Measurements from ENCODE around the gene ERO1A.
A peak's percentile ranks its signal among the peaks of the same experiment; 100 is the strongest.

ERO1A gene

GRCh38 chr14:52706286-52706685 is 10.9 kb upstream of the ERO1A start:
- Histone ChIP-seq H3K4me3 (ENCODE audit: low read depth, low read length) (no peak overlapping the region), H3K27me3 (ENCODE audit: insufficient read depth, low read length) (no peaks in the 10 kb centered on the region), H2AK5ac (ENCODE audit: low read length) (peak overlapping the region; percentile 53), H3K27ac (ENCODE audit: low read depth, low read length) (peak overlapping the region; percentile 71), H3K23ac (ENCODE audit: low read length) (no peak overlapping the region), H3K4ac (ENCODE audit: low read depth, low read length) (no peak overlapping the region), H4K12ac (ENCODE audit: low read depth, low read length) (peak overlapping the region; percentile 85), H3K14ac (ENCODE audit: low read length) (no peak overlapping the region), H3K4me2 (ENCODE audit: low read length) (peak overlapping the region; percentile 22), H2BK12ac (ENCODE audit: low read length) (no peak overlapping the region), H3K79me1 (ENCODE audit: low read length) (peaks cover 8% of the 10 kb centered on the region), H3K79me2 (ENCODE audit: control insufficient read depth, insufficient read depth, low read length, poor library complexity) (peaks cover 6% of the 10 kb centered on the region), H3K18ac (ENCODE audit: low read length) (no peak overlapping the region), H2BK5ac (ENCODE audit: low read depth, low read length, poor library complexity) (no peak overlapping the region), H3K36me3 (ENCODE audit: control insufficient read depth in 1 of 2, insufficient read depth in 2 of 2, low read length in 2 of 2) (peaks cover 2% of the 10 kb centered on the region in 2 experiments), H3K4me1 (ENCODE audit: control insufficient read depth in 1 of 2, insufficient read depth in 2 of 2, low read length in 2 of 2) (peaks cover 0 to 2% of the 10 kb centered on the region in 2 experiments), H3K9me3 (ENCODE audit: insufficient read depth, low read depth, low read length) (no peaks in the 10 kb centered on the region), H4K8ac (ENCODE audit: low read depth, low read length) (peak overlapping the region; percentile 76), H3K9ac (ENCODE audit: low read length) (no peak overlapping the region), H2AFZ (ENCODE audit: insufficient read depth, low read length, poor library complexity) (no peak overlapping the region), H2BK120ac (ENCODE audit: insufficient read depth, low read length, poor library complexity) (no peak overlapping the region), H4K91ac (ENCODE audit: low read depth, low read length) (no peak overlapping the region)
- no peak for DNase-seq
- WGBS (ENCODE audit: extremely low coverage, insufficient coverage, insufficient read length) = no CpG with 5 or more reads among the region's 5 CpGs

DNA sequence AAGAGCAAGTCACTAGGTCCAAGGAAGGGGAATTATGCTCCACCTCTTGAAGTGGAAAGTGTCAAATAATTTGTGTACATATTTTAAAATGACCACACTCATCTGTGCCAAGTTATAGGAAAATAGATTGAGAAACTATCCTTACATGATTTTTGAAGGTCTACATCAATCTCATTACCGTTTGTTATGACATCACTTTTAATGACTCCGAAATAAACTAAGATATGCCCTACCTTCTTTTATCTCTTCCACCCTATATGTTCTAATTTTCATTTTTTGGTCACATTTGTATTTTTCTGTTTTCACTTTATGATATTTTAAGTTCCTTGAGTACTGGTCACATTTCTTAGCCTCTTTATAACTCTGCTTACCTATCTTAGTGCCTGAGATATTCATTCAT is 8.3 kb upstream of the ERO1A start:
- no peaks in the 10 kb centered on the region for H3K27me3 ChIP-seq (ENCODE audit: insufficient read depth, low read length)
- no peak overlapping the region for H3K4me3 ChIP-seq (ENCODE audit: low read depth, low read length)
- WGBS (ENCODE audit: extremely low coverage, insufficient coverage, insufficient read length) = no CpG with 5 or more reads among the region's 2 CpGs
- H3K27ac ChIP-seq (ENCODE audit: low read depth, low read length) = no peak overlapping the region
- no peaks in the 10 kb centered on the region for H3K9me3 ChIP-seq (ENCODE audit: insufficient read depth, low read depth, low read length)
- no peak overlapping the region for H2AFZ ChIP-seq (ENCODE audit: insufficient read depth, low read length, poor library complexity)
- H3K14ac ChIP-seq (ENCODE audit: low read length) = no peak overlapping the region
- no peak overlapping the region for H4K12ac ChIP-seq (ENCODE audit: low read depth, low read length)
- H2BK120ac ChIP-seq (ENCODE audit: insufficient read depth, low read length, poor library complexity) = no peak overlapping the region
- H3K4ac ChIP-seq (ENCODE audit: low read depth, low read length) = no peak overlapping the region
- H2AK5ac ChIP-seq (ENCODE audit: low read length) = no peak overlapping the region
- H3K79me1 ChIP-seq (ENCODE audit: low read length) = peaks cover 8% of the 10 kb centered on the region
- no peak for DNase-seq
- no peak overlapping the region for H3K23ac ChIP-seq (ENCODE audit: low read length)
- H3K4me2 ChIP-seq (ENCODE audit: low read length) = no peak overlapping the region
- H3K79me2 ChIP-seq (ENCODE audit: control insufficient read depth, insufficient read depth, low read length, poor library complexity) = peaks cover 6% of the 10 kb centered on the region
- no peak overlapping the region for H2BK5ac ChIP-seq (ENCODE audit: low read depth, low read length, poor library complexity)
- no peak overlapping the region for H3K9ac ChIP-seq (ENCODE audit: low read length)
- peaks cover 0 to 2% of the 10 kb centered on the region in 2 experiments for H3K4me1 ChIP-seq (ENCODE audit: control insufficient read depth in 1 of 2, insufficient read depth in 2 of 2, low read length in 2 of 2)
- no peak overlapping the region for H4K8ac ChIP-seq (ENCODE audit: low read depth, low read length)
- H3K36me3 ChIP-seq (ENCODE audit: control insufficient read depth in 1 of 2, insufficient read depth in 2 of 2, low read length in 2 of 2) = no peaks in the 10 kb centered on the region
- H3K18ac ChIP-seq (ENCODE audit: low read length) = no peak overlapping the region
- no peak overlapping the region for H2BK12ac ChIP-seq (ENCODE audit: low read length)
- H4K91ac ChIP-seq (ENCODE audit: low read depth, low read length) = no peak overlapping the region

- DNase-seq = peak; percentile 14 to 40
- Histone ChIP-seq H3K4me2 (ENCODE audit: low read length) (no peak overlapping the region), H3K23ac (ENCODE audit: low read length) (no peak overlapping the region), H3K36me3 (ENCODE audit: control insufficient read depth in 1 of 2, insufficient read depth in 2 of 2, low read length in 2 of 2) (no peaks in the 10 kb centered on the region), H2AFZ (ENCODE audit: insufficient read depth, low read length, poor library complexity) (no peak overlapping the region), H3K79me1 (ENCODE audit: low read length) (peaks cover 8% of the 10 kb centered on the region), H3K9me3 (ENCODE audit: insufficient read depth, low read depth, low read length) (no peaks in the 10 kb centered on the region), H2BK120ac (ENCODE audit: insufficient read depth, low read length, poor library complexity) (no peak overlapping the region), H4K91ac (ENCODE audit: low read depth, low read length) (no peak overlapping the region), H2BK5ac (ENCODE audit: low read depth, low read length, poor library complexity) (no peak overlapping the region), H3K27me3 (ENCODE audit: insufficient read depth, low read length) (no peaks in the 10 kb centered on the region), H3K14ac (ENCODE audit: low read length) (no peak overlapping the region), H3K4ac (ENCODE audit: low read depth, low read length) (no peak overlapping the region), H3K79me2 (ENCODE audit: control insufficient read depth, insufficient read depth, low read length, poor library complexity) (peaks cover 6% of the 10 kb centered on the region), H4K8ac (ENCODE audit: low read depth, low read length) (no peak overlapping the region), H4K12ac (ENCODE audit: low read depth, low read length) (no peak overlapping the region), H3K4me1 (ENCODE audit: control insufficient read depth in 1 of 2, insufficient read depth in 2 of 2, low read length in 2 of 2) (peaks cover 0 to 2% of the 10 kb centered on the region in 2 experiments), H2AK5ac (ENCODE audit: low read length) (no peak overlapping the region), H3K9ac (ENCODE audit: low read length) (no peak overlapping the region), H3K27ac (ENCODE audit: low read depth, low read length) (no peak overlapping the region), H2BK12ac (ENCODE audit: low read length) (no peak overlapping the region), H3K18ac (ENCODE audit: low read length) (no peak overlapping the region), H3K4me3 (ENCODE audit: low read depth, low read length) (no peak overlapping the region)
- WGBS (ENCODE audit: extremely low coverage, insufficient coverage, insufficient read length) = no CpG with 5 or more reads among the region's 3 CpGs
Observed at GRCh38 chr14:52703225-52703624, 7.9 kb upstream of the ERO1A start.

GRCh38 chr14:52701223-52701622 is 5.9 kb upstream of the ERO1A start:
- H3K9me3 ChIP-seq (ENCODE audit: insufficient read depth, low read depth, low read length) = no peaks in the 10 kb centered on the region
- no peaks in the 10 kb centered on the region for H3K36me3 ChIP-seq (ENCODE audit: control insufficient read depth in 1 of 2, insufficient read depth in 2 of 2, low read length in 2 of 2)
- H3K27ac ChIP-seq (ENCODE audit: low read depth, low read length) = no peak overlapping the region
- no peak overlapping the region for H2AK5ac ChIP-seq (ENCODE audit: low read length)
- no peak overlapping the region for H3K18ac ChIP-seq (ENCODE audit: low read length)
- WGBS (ENCODE audit: extremely low coverage, insufficient coverage, insufficient read length) = no CpG with 5 or more reads among the region's 3 CpGs
- no peaks in the 10 kb centered on the region for H3K79me2 ChIP-seq (ENCODE audit: control insufficient read depth, insufficient read depth, low read length, poor library complexity)
- DNase-seq = no peak
- H3K79me1 ChIP-seq (ENCODE audit: low read length) = no peaks in the 10 kb centered on the region
- H3K23ac ChIP-seq (ENCODE audit: low read length) = no peak overlapping the region
- no peaks in the 10 kb centered on the region for H3K27me3 ChIP-seq (ENCODE audit: insufficient read depth, low read length)
- H3K4me1 ChIP-seq (ENCODE audit: control insufficient read depth in 1 of 2, insufficient read depth in 2 of 2, low read length in 2 of 2) = peaks cover 0 to under 1% of the 10 kb centered on the region in 2 experiments
- H2BK5ac ChIP-seq (ENCODE audit: low read depth, low read length, poor library complexity) = no peak overlapping the region
- H3K4me3 ChIP-seq (ENCODE audit: low read depth, low read length) = no peak overlapping the region
- no peak overlapping the region for H4K8ac ChIP-seq (ENCODE audit: low read depth, low read length)
- no peak overlapping the region for H3K9ac ChIP-seq (ENCODE audit: low read length)
- H2BK12ac ChIP-seq (ENCODE audit: low read length) = no peak overlapping the region
- no peak overlapping the region for H3K4me2 ChIP-seq (ENCODE audit: low read length)
- H3K14ac ChIP-seq (ENCODE audit: low read length) = no peak overlapping the region
- no peak overlapping the region for H2BK120ac ChIP-seq (ENCODE audit: insufficient read depth, low read length, poor library complexity)
- no peak overlapping the region for H3K4ac ChIP-seq (ENCODE audit: low read depth, low read length)
- no peak overlapping the region for H2AFZ ChIP-seq (ENCODE audit: insufficient read depth, low read length, poor library complexity)
- H4K12ac ChIP-seq (ENCODE audit: low read depth, low read length) = no peak overlapping the region
- H4K91ac ChIP-seq (ENCODE audit: low read depth, low read length) = no peak overlapping the region
